Measurements from ENCODE around the gene UBE4B. TPM values are rescaled to one million over a fixed set of nuclear protein-coding genes. Genes with fewer than 3 reads are reported as not detected.

Gene UBE4B
- total and polyA plus RNA-seq, 2 of the 13 experiments (the other 11 are each of a cell fraction or from before 2014, with no cell fraction given) = 15.2 to 24.8 TPM

DNA sequence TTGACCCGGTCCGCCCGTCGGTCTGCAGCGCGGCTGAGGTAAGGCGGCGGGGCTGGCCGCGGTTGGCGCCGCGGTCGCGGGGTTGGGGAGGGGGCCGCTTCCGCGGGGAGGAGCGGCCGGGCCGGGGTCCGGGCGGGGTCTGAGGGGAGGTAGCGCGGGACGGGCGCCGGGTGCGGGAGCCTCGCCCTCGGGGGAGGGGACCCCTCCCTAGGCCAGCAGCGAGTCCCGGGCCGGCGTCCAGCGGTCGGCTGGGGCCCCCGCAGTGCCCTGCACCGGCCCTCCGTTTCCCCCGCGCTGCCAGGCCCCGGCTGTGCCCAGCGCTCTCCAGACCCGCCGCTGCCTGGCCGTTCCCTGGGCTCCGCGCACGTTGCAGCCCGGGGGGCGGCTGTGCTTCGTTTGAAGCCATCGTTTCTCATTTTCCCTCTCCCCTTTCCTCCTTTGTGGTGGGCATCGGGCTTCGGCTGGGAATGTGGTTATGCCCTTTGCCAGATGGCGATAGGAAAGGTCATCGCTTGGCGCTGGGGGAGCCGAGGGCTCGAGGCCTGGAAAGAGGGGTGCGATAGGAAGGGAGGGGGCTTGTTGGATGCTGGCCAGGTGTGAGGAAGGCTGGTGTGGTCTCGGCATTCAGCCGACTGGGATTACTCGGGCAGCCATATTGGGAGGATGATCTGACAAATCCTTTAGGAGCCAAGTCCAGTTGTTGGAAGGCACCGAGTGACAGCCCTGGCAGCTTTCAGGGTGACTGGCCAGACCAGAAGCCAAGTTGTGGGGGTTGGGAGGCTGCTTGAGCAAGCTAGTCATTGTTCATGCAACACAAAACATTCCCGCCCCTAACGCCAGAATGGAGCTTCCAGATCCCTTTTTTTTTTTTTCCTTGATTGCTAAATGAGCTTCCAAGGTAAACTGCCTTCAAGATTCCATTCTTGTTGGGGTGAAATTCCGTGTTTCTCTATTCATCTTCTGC lies 178.4 kb downstream of the UBE4B start (continued):
- TF ChIP-seq, protein P1, sequence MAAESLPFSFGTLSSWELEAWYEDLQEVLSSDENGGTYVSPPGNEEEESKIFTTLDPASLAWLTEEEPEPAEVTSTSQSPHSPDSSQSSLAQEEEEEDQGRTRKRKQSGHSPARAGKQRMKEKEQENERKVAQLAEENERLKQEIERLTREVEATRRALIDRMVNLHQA (CRISPR knock-in tag; IDR thresholded peaks at IDR 0.05) = no peak
- TF ChIP-seq, protein P2, sequence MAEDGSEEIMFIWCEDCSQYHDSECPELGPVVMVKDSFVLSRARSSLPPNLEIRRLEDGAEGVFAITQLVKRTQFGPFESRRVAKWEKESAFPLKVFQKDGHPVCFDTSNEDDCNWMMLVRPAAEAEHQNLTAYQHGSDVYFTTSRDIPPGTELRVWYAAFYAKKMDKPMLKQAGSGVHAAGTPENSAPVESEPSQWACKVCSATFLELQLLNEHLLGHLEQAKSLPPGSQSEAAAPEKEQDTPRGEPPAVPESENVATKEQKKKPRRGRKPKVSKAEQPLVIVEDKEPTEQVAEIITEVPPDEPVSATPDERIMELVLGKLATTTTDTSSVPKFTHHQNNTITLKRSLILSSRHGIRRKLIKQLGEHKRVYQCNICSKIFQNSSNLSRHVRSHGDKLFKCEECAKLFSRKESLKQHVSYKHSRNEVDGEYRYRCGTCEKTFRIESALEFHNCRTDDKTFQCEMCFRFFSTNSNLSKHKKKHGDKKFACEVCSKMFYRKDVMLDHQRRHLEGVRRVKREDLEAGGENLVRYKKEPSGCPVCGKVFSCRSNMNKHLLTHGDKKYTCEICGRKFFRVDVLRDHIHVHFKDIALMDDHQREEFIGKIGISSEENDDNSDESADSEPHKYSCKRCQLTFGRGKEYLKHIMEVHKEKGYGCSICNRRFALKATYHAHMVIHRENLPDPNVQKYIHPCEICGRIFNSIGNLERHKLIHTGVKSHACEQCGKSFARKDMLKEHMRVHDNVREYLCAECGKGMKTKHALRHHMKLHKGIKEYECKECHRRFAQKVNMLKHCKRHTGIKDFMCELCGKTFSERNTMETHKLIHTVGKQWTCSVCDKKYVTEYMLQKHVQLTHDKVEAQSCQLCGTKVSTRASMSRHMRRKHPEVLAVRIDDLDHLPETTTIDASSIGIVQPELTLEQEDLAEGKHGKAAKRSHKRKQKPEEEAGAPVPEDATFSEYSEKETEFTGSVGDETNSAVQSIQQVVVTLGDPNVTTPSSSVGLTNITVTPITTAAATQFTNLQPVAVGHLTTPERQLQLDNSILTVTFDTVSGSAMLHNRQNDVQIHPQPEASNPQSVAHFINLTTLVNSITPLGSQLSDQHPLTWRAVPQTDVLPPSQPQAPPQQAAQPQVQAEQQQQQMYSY (CRISPR knock-in tag; IDR thresholded peaks at IDR 0.05) = no peak
- TF ChIP-seq ATAD3A (CRISPR knock-in tag; IDR thresholded peaks at IDR 0.05) (no peak), ARNT2 (CRISPR knock-in tag; IDR thresholded peaks at IDR 0.05; ENCODE audit: low read depth) (no peak), ESRRA (CRISPR knock-in tag; IDR thresholded peaks at IDR 0.05; ENCODE audit: low read depth) (no peak; the same call in 1 of the 2 replicates), ZNF619 (CRISPR knock-in tag; IDR thresholded peaks at IDR 0.05) (peak; percentile 28; the same call in 1 of the 2 replicates), ZEB1 (IDR thresholded peaks at IDR 0.05; ENCODE audit: insufficient replicate concordance, low read depth) (no peak), WIZ (CRISPR knock-in tag; IDR thresholded peaks at IDR 0.05) (no peak), SMAD3 (CRISPR knock-in tag; IDR thresholded peaks at IDR 0.05) (0 out of 2 replicates have a peak, but pooled peaks have one; percentile 41), DNMT3B (CRISPR knock-in tag; conservative IDR thresholded peaks at IDR 0.05) (no peak), AGO2 (optimal IDR thresholded peaks at IDR 0.05; ENCODE audit: low read depth, low read length) (peak; percentile 70), MTA3 (CRISPR knock-in tag; IDR thresholded peaks at IDR 0.05) (no peak), CBX5 (CRISPR knock-in tag; IDR thresholded peaks at IDR 0.05; ENCODE audit: borderline replicate concordance) (no peak), TEAD3 (CRISPR knock-in tag; optimal IDR thresholded peaks at IDR 0.05; ENCODE audit: borderline replicate concordance) (no peak), ZNF720 (CRISPR knock-in tag; IDR thresholded peaks at IDR 0.05) (no peak), SP140L (CRISPR knock-in tag; IDR thresholded peaks at IDR 0.05; ENCODE audit: borderline replicate concordance) (no peak), SNAI1 (CRISPR knock-in tag; IDR thresholded peaks at IDR 0.05; ENCODE audit: borderline replicate concordance) (no peak), PAX8 (CRISPR knock-in tag; IDR thresholded peaks at IDR 0.05; ENCODE audit: borderline replicate concordance) (no peak), SRSF4 (IDR thresholded peaks at IDR 0.05; ENCODE audit: low read depth, low read length, poor library complexity, severe bottlenecking) (no peak), NFKBIZ (CRISPR knock-in tag; IDR thresholded peaks at IDR 0.05) (no peak)
- TF ChIP-seq, protein P3, sequence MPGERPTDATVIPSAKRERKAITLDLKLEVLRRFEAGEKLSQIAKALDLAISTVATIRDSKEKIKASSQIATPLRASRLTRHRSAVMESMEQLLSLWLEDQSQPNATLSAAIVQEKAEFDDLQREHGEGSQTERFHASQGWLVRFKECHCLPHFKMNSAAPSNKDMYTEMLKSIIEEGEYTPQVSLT (CRISPR knock-in tag; IDR thresholded peaks at IDR 0.05; ENCODE audit: borderline replicate concordance, low read depth) = no peak
- TF ChIP-seq, protein P4, sequence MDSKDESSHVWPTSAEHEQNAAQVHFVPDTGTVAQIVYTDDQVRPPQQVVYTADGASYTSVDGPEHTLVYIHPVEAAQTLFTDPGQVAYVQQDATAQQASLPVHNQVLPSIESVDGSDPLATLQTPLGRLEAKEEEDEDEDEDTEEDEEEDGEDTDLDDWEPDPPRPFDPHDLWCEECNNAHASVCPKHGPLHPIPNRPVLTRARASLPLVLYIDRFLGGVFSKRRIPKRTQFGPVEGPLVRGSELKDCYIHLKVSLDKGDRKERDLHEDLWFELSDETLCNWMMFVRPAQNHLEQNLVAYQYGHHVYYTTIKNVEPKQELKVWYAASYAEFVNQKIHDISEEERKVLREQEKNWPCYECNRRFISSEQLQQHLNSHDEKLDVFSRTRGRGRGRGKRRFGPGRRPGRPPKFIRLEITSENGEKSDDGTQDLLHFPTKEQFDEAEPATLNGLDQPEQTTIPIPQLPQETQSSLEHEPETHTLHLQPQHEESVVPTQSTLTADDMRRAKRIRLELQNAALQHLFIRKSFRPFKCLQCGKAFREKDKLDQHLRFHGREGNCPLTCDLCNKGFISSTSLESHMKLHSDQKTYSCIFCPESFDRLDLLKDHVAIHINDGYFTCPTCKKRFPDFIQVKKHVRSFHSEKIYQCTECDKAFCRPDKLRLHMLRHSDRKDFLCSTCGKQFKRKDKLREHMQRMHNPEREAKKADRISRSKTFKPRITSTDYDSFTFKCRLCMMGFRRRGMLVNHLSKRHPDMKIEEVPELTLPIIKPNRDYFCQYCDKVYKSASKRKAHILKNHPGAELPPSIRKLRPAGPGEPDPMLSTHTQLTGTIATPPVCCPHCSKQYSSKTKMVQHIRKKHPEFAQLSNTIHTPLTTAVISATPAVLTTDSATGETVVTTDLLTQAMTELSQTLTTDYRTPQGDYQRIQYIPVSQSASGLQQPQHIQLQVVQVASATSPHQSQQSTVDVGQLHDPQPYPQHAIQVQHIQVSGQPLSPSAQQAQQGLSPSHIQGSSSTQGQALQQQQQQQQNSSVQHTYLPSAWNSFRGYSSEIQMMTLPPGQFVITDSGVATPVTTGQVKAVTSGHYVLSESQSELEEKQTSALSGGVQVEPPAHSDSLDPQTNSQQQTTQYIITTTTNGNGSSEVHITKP (CRISPR knock-in tag; IDR thresholded peaks at IDR 0.05; ENCODE audit: low read depth) = no peak

All from HepG2 (cell line).